CD4-positive, alpha-beta T cell (primary cell): ENCODE data around the gene TSPAN31. TPM values are rescaled to one million over a fixed set of nuclear protein-coding genes. Genes with fewer than 3 reads are reported as not detected.
A peak's percentile ranks its signal among the peaks of the same experiment; 100 is the strongest.

Experiments
- ATAC-seq: fragments of 200-7000 bp; cut with Tn5 transposase; one replicate; pipeline ENCODE4 v1.10.0; 2022; ENCODE audit warnings: mild to moderate bottlenecking; ENCODE audit not compliant: poor library complexity
- CTCF ChIA-PET: fragments of 350-600 bp; sonication (Branson Sonifier 250); formaldehyde crosslinking; loops from one replicate; lab custom pipeline; 2021; ENCODE audit warnings: antibody characterized with exemption, inconsistent platforms; lab: Charles Lee
- POLR2A ChIA-PET: fragments of 350-600 bp; sonication (Branson Sonifier 250); formaldehyde crosslinking; loops from one replicate; lab custom pipeline; 2021; ENCODE audit warnings: antibody characterized with exemption, inconsistent platforms; lab: Charles Lee
- DNase-seq, 14 experiments: peaks; one replicate each; pipeline ENCODE4 v3.0.0-alpha.2; 2013 to 2020; ENCODE audit warnings: mixed read lengths in 2 of 14
- H3K27ac ChIP-seq, 2 donors: one replicate each; pipeline versions ENCODE4 v1.5.1 to v1.7.0; 2013; ENCODE audit warnings: low read length in 2 of 2, low read depth in 1 of 2, mild to moderate bottlenecking in 1 of 2
- H3K27me3 ChIP-seq, 2 experiments: 1 replicate in 1 of 2; 2 replicates in 1 of 2; pipeline versions ENCODE4 v1.6.1 to v1.7.0; 2013; ENCODE audit warnings: low read length in 2 of 2, control low read depth in 1 of 2, mild to moderate bottlenecking in 1 of 2, moderate library complexity in 1 of 2; ENCODE audit not compliant: insufficient read depth in 2 of 2, control insufficient read depth in 1 of 2
- H3K36me3 ChIP-seq: one replicate; pipeline ENCODE4 v1.6.1; 2013; ENCODE audit warnings: low read length, control low read depth; ENCODE audit not compliant: insufficient read depth
- H3K4me1 ChIP-seq: one replicate; pipeline ENCODE4 v1.6.1; 2013; ENCODE audit warnings: low read length, control low read depth; ENCODE audit not compliant: insufficient read depth
- H3K4me3 ChIP-seq: one replicate; pipeline ENCODE4 v1.5.1; 2013; ENCODE audit warnings: mild to moderate bottlenecking, low read length, moderate library complexity
- H3K9me3 ChIP-seq, 2 experiments: 1 replicate in 1 of 2; 2 replicates in 1 of 2; pipeline versions ENCODE4 v1.6.1 to v1.7.0; 2013; ENCODE audit warnings: low read length in 2 of 2, mild to moderate bottlenecking in 2 of 2, control low read depth in 1 of 2, moderate library complexity in 1 of 2; ENCODE audit not compliant: control insufficient read depth in 1 of 2, insufficient read depth in 1 of 2
- H3K27ac Mint-ChIP-seq: one replicate; pipeline ENCODE4 v1.8.0; 2020; ENCODE audit warnings: mixed read lengths
- H3K27me3 Mint-ChIP-seq: one replicate; pipeline ENCODE4 v1.8.0; 2021; ENCODE audit warnings: mixed read lengths
- H3K36me3 Mint-ChIP-seq: one replicate; pipeline ENCODE4 v1.8.0; 2021; ENCODE audit warnings: low read depth, mixed read lengths
- H3K4me1 Mint-ChIP-seq: one replicate; pipeline ENCODE4 v1.8.0; 2021; ENCODE audit warnings: low read depth, mixed read lengths
- H3K4me3 Mint-ChIP-seq: one replicate; pipeline ENCODE4 v1.8.0; 2020; ENCODE audit warnings: mild to moderate bottlenecking, mixed read lengths
- H3K9me3 Mint-ChIP-seq: one replicate; pipeline ENCODE4 v1.8.0; 2020; ENCODE audit warnings: mixed read lengths
- CTCF ChIP-seq: fragments of 200-600 bp; IDR thresholded peaks from one replicate; pipeline ENCODE4 v1.8.0; 2022; ENCODE audit warnings: antibody characterized with exemption, mild to moderate bottlenecking
- intact Hi-C, 2 experiments: fragments of 100-400 bp; cut with DNase I in 1 of 2; cut with micrococcal nuclease in 1 of 2; formaldehyde crosslinking; loops; one replicate each; pipeline versions ENCODE4 v1.15.1 to v1.9.0; 2023 to 2025; cut with DNase I, micrococcal nuclease
- total RNA-seq, 174 experiments: library from RNA in 2 of 174; stranded (reverse) in 2 of 174; gene quantifications; one replicate each; pipeline ENCODE4 v1.2.3 and lab custom pipeline; 2021 to 2026

The TSPAN31 gene
- total RNA-seq, 2 experiments from 2014 or later, result 10.3 to 10.7 TPM

- Mint-ChIP-seq H3K9me3 (no peaks in the 10 kb centered on the region), H3K27me3 (no peaks in the 10 kb centered on the region), H3K27ac (no peak overlapping the region), H3K4me3 (no peak overlapping the region), H3K4me1 (peaks cover 57% of the 10 kb centered on the region), H3K36me3 (peaks cover 63% of the 10 kb centered on the region)
- ChIA-PET POLR2A (interaction anchor here (1.0 kb wide), 1 partner anchor 12 kb away, joined by 3 read pairs; no protein-coding TSS in a partner anchor), CTCF (no interaction called here)
- Histone ChIP-seq H3K27ac (no peak overlapping the region), H3K36me3 (peaks cover 66% of the 10 kb centered on the region), H3K9me3 (no peaks in the 10 kb centered on the region), H3K27me3 (no peaks in the 10 kb centered on the region), H3K4me3 (no peak overlapping the region), H3K4me1 (peaks cover 57% of the 10 kb centered on the region)
- DNase-seq, result no peak
- TF ChIP-seq CTCF, result no peak
- intact Hi-C loops, result loop anchor here in 1 of 2 experiments (2.0 to 5.0 kb wide), 2 partner anchors 19 to 40 kb away; no protein-coding TSS in a partner anchor
- no peak for ATAC-seq
Measured at GRCh38 chr12:57737467-57738460, 7.1 kb upstream of the TSPAN31 start.

GRCh38 chr12:57738661-57739237 lies 6.1 kb upstream of the TSPAN31 start, which contains the start of gene AGAP2:
AGAP2 (minus strand) TSS chr12:57738742; CDS start chr12:57738246, 496 bp downstream.
- peaks cover 59% of the 10 kb centered on the region for H3K4me1 Mint-ChIP-seq
- peak within 1 kb of the TSS; percentile 94 for H3K27ac Mint-ChIP-seq
- H3K27ac ChIP-seq, result peak within 1 kb of the TSS; percentile 35 to 83
- no peak for ATAC-seq
- H3K4me3 Mint-ChIP-seq, result peak within 1 kb of the TSS; percentile 50
- ChIA-PET POLR2A (no interaction called here), CTCF (no interaction called here)
- H3K4me1 ChIP-seq, result peaks cover 58% of the 10 kb centered on the region
- H3K4me3 ChIP-seq, result no peak within 1 kb of the TSS
- H3K9me3 Mint-ChIP-seq, result no peaks in the 10 kb centered on the region
- no peak for TF ChIP-seq CTCF
- H3K27me3 ChIP-seq, result no peaks in the 10 kb centered on the region
- peaks cover 53% of the 10 kb centered on the region for H3K36me3 Mint-ChIP-seq
- intact Hi-C loops, result loop anchor here in 1 of 2 experiments (2.0 to 5.0 kb wide), 2 partner anchors 20 to 41 kb away; no protein-coding TSS in a partner anchor
- no peak for DNase-seq
- H3K9me3 ChIP-seq, result no peaks in the 10 kb centered on the region
- peaks cover 57% of the 10 kb centered on the region for H3K36me3 ChIP-seq
- H3K27me3 Mint-ChIP-seq, result no peaks in the 10 kb centered on the region

- intact Hi-C loops, result loop anchor here in 1 of 2 experiments (2.0 to 5.0 kb wide), 2 partner anchors 21 to 42 kb away; no protein-coding TSS in a partner anchor
- ChIA-PET CTCF (no interaction called here), POLR2A (interaction anchor here (0.8 kb wide), 1 partner anchor 19 kb away, joined by 3 read pairs; no protein-coding TSS in a partner anchor)
- no peak overlapping the region for H3K4me3 ChIP-seq
- no peaks in the 10 kb centered on the region for H3K9me3 ChIP-seq
- no peaks in the 10 kb centered on the region for H3K27me3 Mint-ChIP-seq
- TF ChIP-seq CTCF, result no peak
- H3K27me3 ChIP-seq, result no peaks in the 10 kb centered on the region
- H3K4me1 Mint-ChIP-seq, result peaks cover 64% of the 10 kb centered on the region
- ATAC-seq (no peak), DNase-seq (no peak)
- H3K36me3 Mint-ChIP-seq, result peaks cover 50% of the 10 kb centered on the region
- peak overlapping the region in 1 of 2 donors; percentile 83 for H3K27ac ChIP-seq
- H3K36me3 ChIP-seq, result peaks cover 50% of the 10 kb centered on the region
- H3K27ac Mint-ChIP-seq, result peak overlapping the region; percentile 94
- H3K4me1 ChIP-seq, result peaks cover 64% of the 10 kb centered on the region
- H3K4me3 Mint-ChIP-seq, result peak overlapping the region; percentile 50
- no peaks in the 10 kb centered on the region for H3K9me3 Mint-ChIP-seq
Measured at GRCh38 chr12:57739387-57739786, 5.5 kb upstream of the TSPAN31 start.
